Stomach (tissue), 9 donors: Measurements from ENCODE around the gene HIGD2A. TPM values are rescaled to one million over a fixed set of nuclear protein-coding genes. Genes with fewer than 3 reads are reported as not detected.
A peak's percentile ranks its signal among the peaks of the same experiment; 100 is the strongest.

Source experiments
- DNase-seq, 2 donors: peaks; one replicate each; pipeline versions ENCODE4 v3.0.0 to v3.0.0-alpha.2; 2013 to 2019
- H3K27ac ChIP-seq, 5 donors: fragments of 200-600 bp in 4 of 5; sonication (generic) in 4 of 5; one replicate each; pipeline ENCODE4 v1.5.1; 2013 to 2019; ENCODE audit warnings: mild to moderate bottlenecking in 1 of 5, moderate library complexity in 1 of 5
- H3K27me3 ChIP-seq, 3 donors: fragments of 200-600 bp; sonication (generic); one replicate each; pipeline ENCODE4 v1.5.1; 2017 to 2019; ENCODE audit warnings: mixed run types in 1 of 3
- H3K36me3 ChIP-seq, 4 donors: fragments of 200-600 bp; sonication (generic); 1 replicate in 3 of 4; 2 replicates in 1 of 4; pipeline ENCODE4 v1.5.1; 2016 to 2019
- H3K4me1 ChIP-seq, 4 donors: fragments of 200-600 bp; sonication (generic); one replicate each; pipeline ENCODE4 v1.5.1; 2016 to 2019
- H3K4me3 ChIP-seq, 4 donors: fragments of 200-600 bp; sonication (generic) in 3 of 4; one replicate each; pipeline ENCODE4 v1.5.1; 2016 to 2019; ENCODE audit warnings: mild to moderate bottlenecking in 1 of 4
- H3K9me3 ChIP-seq, 4 donors: fragments of 200-600 bp; sonication (generic); one replicate each; pipeline ENCODE4 v1.5.1; 2016 to 2019
- EP300 ChIP-seq: sonication (generic); formaldehyde crosslinking; IDR thresholded peaks from one replicate; pipeline ENCODE4 v1.6.1; 2017; ENCODE audit warnings: antibody characterized with exemption
- POLR2A ChIP-seq, 4 donors: fragments of 450-650 bp; IDR thresholded peaks; one replicate each; pipeline ENCODE4 v1.6.1; 2016; ENCODE audit warnings: antibody characterized with exemption in 4 of 4, control low read depth in 2 of 4, mild to moderate bottlenecking in 1 of 4, moderate library complexity in 1 of 4
- POLR2AphosphoS5 ChIP-seq, 3 donors: sonication (generic); formaldehyde crosslinking; IDR thresholded peaks; one replicate each; pipeline ENCODE4 v1.6.1; 2016; ENCODE audit warnings: antibody characterized with exemption in 3 of 3
- WGBS, 5 donors: extraction: QIAGEN DNeasy Blood & Tissue Kit in 3 of 5; methylation state at CpG; one replicate each; pipeline versions ENCODE4 v1.1.5 to v1.1.7; 2013 to 2018; 5-methylcytosine and 5-hydroxymethylcytosine counted together
- intact Hi-C: fragments of 100-400 bp; cut with DNase I; formaldehyde crosslinking; loops from one replicate; pipeline ENCODE4 v1.15.1; 2023; ENCODE audit warnings: low total_unique reads
- polyA plus RNA-seq, 3 donors: library from polyadenylated mRNA; stranded (reverse); fragments of 200-250 nt; gene quantifications; one replicate each; pipeline ENCODE4 v1.2.3, GENCODE V29; 2013
- total RNA-seq, 5 donors: library from RNA; depleted of rRNA; stranded (reverse); fragments of >200 nt; gene quantifications; one replicate each; pipeline versions ENCODE4 v1.1.0 to v1.2.3, GENCODE V29; 2014 to 2016
- TF ChIP-seq, protein P1 (sequence below), 7 experiments: fragments of 450-650 bp in 4 of 7; fragments of 200-600 bp in 3 of 7; sonication (generic) in 3 of 7; IDR thresholded peaks; one replicate each; pipeline ENCODE4 v1.5.1; 2016 to 2019; ENCODE audit warnings: antibody characterized with exemption in 7 of 7, control low read depth in 2 of 7, mild to moderate bottlenecking in 1 of 7
- donor health status: healthy with polysubstance abuse.
- donor health status: Bipolar disorder and iron deficiency.
- donor health status: healthy.

HIGD2A gene
- total and polyA plus RNA-seq, 8 donors: 47.2 to 248 (median 216) TPM

DNA sequence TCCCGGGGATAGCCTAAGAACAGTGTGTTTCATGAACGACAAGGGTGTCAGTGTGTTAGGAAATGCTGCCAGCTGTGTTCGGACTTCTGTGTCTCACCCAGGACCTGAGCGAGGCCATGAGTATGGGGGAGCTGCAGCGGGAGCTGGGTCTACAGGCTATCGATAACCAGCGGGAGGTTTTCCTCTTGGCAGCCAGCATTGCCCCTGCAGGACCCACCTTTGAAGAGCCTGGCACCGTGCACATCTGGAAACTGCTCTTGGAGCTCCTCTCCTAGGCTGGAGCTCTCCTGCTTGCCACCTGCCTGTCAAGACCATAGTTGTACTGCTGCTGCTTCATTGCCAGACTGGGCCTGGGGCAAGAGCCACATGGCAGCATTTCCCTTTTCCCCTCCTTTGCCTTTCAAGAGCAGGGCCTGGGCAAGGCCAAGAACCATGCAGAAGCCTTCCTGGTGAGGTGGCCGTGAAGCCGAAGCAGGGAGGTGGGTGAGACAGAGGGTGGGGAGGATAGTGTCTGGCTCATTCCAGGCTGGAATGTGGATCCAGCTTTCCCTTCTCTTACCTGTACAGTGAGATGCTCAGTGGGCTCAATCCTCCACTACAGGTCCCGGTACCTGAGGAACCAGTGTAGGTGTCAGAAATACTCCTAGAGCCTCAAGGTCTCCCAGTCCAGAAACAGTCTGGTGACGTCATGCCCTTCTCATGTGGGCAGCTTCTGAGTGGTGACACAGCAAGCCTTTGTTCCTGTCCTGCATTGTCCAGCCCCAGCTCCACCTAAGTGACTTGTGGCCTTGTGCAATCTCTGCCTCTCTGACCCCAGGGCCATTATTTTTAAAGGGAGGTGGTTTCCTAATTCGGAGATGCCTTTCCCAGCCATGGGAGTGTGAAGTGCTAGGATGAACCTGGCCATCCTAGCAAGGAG lies 16.7 kb upstream of the HIGD2A start:
- H3K36me3 ChIP-seq: peaks cover 0 to 51% (median 36%) of the 10 kb centered on the region in 4 donors
- DNase-seq: no peak
- TF ChIP-seq POLR2AphosphoS5 (IDR thresholded peaks at IDR 0.05): no peak
- TF ChIP-seq, protein P1, sequence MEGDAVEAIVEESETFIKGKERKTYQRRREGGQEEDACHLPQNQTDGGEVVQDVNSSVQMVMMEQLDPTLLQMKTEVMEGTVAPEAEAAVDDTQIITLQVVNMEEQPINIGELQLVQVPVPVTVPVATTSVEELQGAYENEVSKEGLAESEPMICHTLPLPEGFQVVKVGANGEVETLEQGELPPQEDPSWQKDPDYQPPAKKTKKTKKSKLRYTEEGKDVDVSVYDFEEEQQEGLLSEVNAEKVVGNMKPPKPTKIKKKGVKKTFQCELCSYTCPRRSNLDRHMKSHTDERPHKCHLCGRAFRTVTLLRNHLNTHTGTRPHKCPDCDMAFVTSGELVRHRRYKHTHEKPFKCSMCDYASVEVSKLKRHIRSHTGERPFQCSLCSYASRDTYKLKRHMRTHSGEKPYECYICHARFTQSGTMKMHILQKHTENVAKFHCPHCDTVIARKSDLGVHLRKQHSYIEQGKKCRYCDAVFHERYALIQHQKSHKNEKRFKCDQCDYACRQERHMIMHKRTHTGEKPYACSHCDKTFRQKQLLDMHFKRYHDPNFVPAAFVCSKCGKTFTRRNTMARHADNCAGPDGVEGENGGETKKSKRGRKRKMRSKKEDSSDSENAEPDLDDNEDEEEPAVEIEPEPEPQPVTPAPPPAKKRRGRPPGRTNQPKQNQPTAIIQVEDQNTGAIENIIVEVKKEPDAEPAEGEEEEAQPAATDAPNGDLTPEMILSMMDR (IDR thresholded peaks at IDR 0.05): no peak
- no peak for TF ChIP-seq POLR2A (IDR thresholded peaks at IDR 0.05)
- TF ChIP-seq EP300: no peak
- H3K27ac ChIP-seq: peak overlapping the region in 3 of 5 donors; percentile 5 to 43 (median 19)
- H3K9me3 ChIP-seq: no peaks in the 10 kb centered on the region
- H3K4me3 ChIP-seq: no peak overlapping the region
- intact Hi-C loops: no loop called here
- H3K27me3 ChIP-seq: no peaks in the 10 kb centered on the region
- WGBS, 5 donors: 83 to 92% (median 89%) methylated on average over 11 to 13 of the region's 13 CpGs
- H3K4me1 ChIP-seq: peaks cover 0 to 16% (median 5%) of the 10 kb centered on the region in 4 donors

DNA sequence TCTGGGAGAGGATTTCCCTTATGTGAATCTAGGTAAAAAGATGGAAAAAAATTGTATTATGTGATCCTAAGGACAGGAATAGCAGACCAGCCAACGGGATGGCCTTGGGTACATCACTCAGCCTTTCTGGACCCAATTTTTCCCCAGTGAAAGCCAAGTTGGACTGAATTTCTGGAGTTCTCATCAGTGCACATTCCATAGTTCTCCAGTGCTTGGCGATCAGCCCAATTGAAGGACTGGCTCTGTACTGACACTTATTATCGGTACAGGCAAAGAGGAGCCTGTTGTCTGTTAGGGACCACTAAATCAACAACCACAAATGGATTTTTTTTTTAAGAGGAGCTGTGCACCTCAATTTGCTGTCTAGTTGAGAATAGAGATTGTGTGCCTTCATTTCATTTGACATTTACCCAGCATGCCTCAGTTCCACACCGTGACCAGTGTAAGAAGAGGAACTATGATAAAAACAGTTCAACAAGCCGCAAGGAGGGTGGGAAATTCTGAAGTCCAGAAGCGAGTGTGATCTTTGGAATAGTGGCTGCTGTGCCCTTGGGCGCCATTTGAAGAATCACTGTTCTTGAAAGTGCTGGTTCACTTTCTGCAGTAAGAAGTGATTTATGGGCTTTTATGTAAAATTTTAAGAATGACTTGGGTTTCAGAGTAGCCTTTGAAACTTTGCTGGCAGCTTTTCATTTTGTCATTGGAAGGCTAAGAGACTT lies 15.3 kb upstream of the HIGD2A start:
- peaks cover 0 to 40% (median 31%) of the 10 kb centered on the region in 4 donors for H3K36me3 ChIP-seq
- H3K4me1 ChIP-seq: peaks cover 0 to 16% (median 5%) of the 10 kb centered on the region in 4 donors
- TF ChIP-seq POLR2A (IDR thresholded peaks at IDR 0.05) (no peak), EP300 (no peak), POLR2AphosphoS5 (IDR thresholded peaks at IDR 0.05) (no peak)
- TF ChIP-seq, protein P1 (IDR thresholded peaks at IDR 0.05): no peak
- peak overlapping the region in 1 of 5 donors; percentile 43 for H3K27ac ChIP-seq
- no peak overlapping the region for H3K4me3 ChIP-seq
- intact Hi-C loops: no loop called here
- H3K27me3 ChIP-seq: no peaks in the 10 kb centered on the region
- WGBS, 5 donors: 79 to 84% (median 80%) methylated on average over 7 of the region's 7 CpGs
- H3K9me3 ChIP-seq: no peaks in the 10 kb centered on the region
- peak in 1 of 2 donors; percentile 33 for DNase-seq

DNA sequence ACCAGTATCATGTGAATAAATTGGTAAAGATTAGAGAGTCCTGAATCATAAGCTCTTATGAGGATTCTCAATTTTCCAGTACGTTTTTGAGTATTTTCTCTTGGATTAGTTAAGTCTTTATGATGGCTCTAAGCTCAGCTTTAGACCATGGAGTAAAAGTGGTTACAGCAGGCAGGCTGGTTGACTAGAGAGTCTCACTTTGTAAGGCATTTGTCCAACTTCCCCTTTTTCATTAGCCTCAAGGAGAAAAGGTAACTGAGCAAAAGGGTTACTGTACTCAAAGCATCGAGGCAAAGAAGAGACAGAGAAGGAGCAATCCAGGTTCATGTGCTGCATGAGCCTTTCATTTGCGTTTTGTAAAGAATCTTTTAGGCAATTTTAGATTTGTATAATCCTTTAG lies 8.7 kb upstream of the HIGD2A start:
- no peak for TF ChIP-seq POLR2A (IDR thresholded peaks at IDR 0.05)
- no peak for TF ChIP-seq POLR2AphosphoS5 (IDR thresholded peaks at IDR 0.05)
- TF ChIP-seq, protein P1 (IDR thresholded peaks at IDR 0.05): no peak
- TF ChIP-seq EP300: no peak
- H3K27ac ChIP-seq: no peak overlapping the region
- H3K36me3 ChIP-seq: peaks cover 19 to 51% (median 37%) of the 10 kb centered on the region in 4 donors
- WGBS, 5 donors: 81 to 91% (median 85%) methylated on average over 3 of the region's 3 CpGs
- no peaks in the 10 kb centered on the region for H3K9me3 ChIP-seq
- intact Hi-C loops: no loop called here
- no peak overlapping the region for H3K4me3 ChIP-seq
- DNase-seq: no peak
- peaks cover 0 to 5% (median 0%) of the 10 kb centered on the region in 4 donors for H3K4me1 ChIP-seq
- H3K27me3 ChIP-seq: no peaks in the 10 kb centered on the region

DNA sequence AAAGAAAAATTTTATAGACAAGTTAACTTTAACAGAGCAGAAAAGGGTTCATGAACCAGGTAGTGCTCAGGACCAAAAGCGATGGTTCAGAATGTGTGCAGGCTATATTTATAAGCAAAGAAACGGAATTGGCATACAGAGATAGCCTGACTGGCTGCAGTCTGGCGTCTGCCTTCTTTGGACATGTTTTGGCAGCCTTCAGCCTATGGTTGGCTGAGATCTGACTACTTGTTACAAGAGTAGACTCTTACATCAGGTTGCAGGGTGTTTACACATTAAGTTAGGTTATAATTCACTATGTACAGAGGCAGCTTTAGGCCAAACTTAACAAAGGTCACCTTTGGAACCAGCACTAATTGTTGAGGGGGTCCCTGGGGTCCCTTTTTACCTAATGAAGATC lies 7.1 kb upstream of the HIGD2A start:
- peak overlapping the region in 2 of 5 donors; percentile 22 to 78 for H3K27ac ChIP-seq
- TF ChIP-seq EP300 (no peak), POLR2A (IDR thresholded peaks at IDR 0.05) (no peak), POLR2AphosphoS5 (IDR thresholded peaks at IDR 0.05) (no peak)
- TF ChIP-seq, protein P1 (IDR thresholded peaks at IDR 0.05): no peak
- intact Hi-C loops: no loop called here
- 39 to 85% (median 49%) methylated on average over 3 of the region's 3 CpGs for WGBS, 5 donors
- no peaks in the 10 kb centered on the region for H3K27me3 ChIP-seq
- no peak overlapping the region for H3K4me3 ChIP-seq
- peaks cover 0 to 6% (median 2%) of the 10 kb centered on the region in 4 donors for H3K4me1 ChIP-seq
- peaks cover 22 to 53% (median 49%) of the 10 kb centered on the region in 4 donors for H3K36me3 ChIP-seq
- H3K9me3 ChIP-seq: no peaks in the 10 kb centered on the region
- no peak for DNase-seq
